Colonic mucosa (tissue), 4 donors: ENCODE measurements around the gene RETREG1. TPM values are rescaled to one million over a fixed set of nuclear protein-coding genes. Genes with fewer than 3 reads are reported as not detected.
"Not testable (repeated sequence)": the region's sequence is repeated elsewhere in the genome, so short reads cannot be mapped to it uniquely, and the experiment has no call there.

Experiments
- DNase-seq: peaks from one replicate; pipeline ENCODE4 v3.0.0-alpha.2; 2020
- H3K27ac ChIP-seq: fragments of 200-600 bp; one replicate; pipeline ENCODE4 v1.8.0; 2021
- H3K27me3 ChIP-seq: fragments of 200-600 bp; one replicate; pipeline ENCODE4 v1.8.0; 2021
- H3K36me3 ChIP-seq: fragments of 200-600 bp; one replicate; pipeline ENCODE4 v1.8.0; 2021
- H3K4me1 ChIP-seq: fragments of 200-600 bp; one replicate; pipeline ENCODE4 v1.8.0; 2021; ENCODE audit warnings: mild to moderate bottlenecking
- H3K4me3 ChIP-seq: fragments of 200-600 bp; one replicate; pipeline ENCODE4 v1.8.0; 2021
- H3K9ac ChIP-seq, 2 donors: one replicate each; pipeline ENCODE4 v1.7.0; 2013; ENCODE audit warnings: control low read depth in 2 of 2, low read depth in 2 of 2, low read length in 2 of 2
- H3K9me3 ChIP-seq: fragments of 200-600 bp; one replicate; pipeline ENCODE4 v1.8.0; 2021
- CTCF ChIP-seq: fragments of 200-600 bp; IDR thresholded peaks from one replicate; pipeline ENCODE4 v1.8.0; 2022; ENCODE audit warnings: antibody characterized with exemption, mild to moderate bottlenecking
- intact Hi-C: fragments of 100-400 bp; cut with DNase I; formaldehyde crosslinking; loops from one replicate; pipeline ENCODE4 v1.14.1; 2022
- total RNA-seq, 2 donors: library from RNA; stranded (reverse); fragmentation: NEBNext Ultra II Directional in 1 of 2; extraction: Animal tissue kit (Norgen Biotek cat#: 25700) in 1 of 2; gene quantifications; one replicate each; pipeline ENCODE4 v1.2.1, GENCODE V29; 2021
- donor health status: healthy.
- donor health status: DM: no; HTN: no; CAD: no.
- donor health status: DM: no; HTN: no; CAD: no.

RETREG1 gene
- total RNA-seq, 2 donors from 2014 or later, result 49.9 to 56.8 TPM

- no peaks in the 10 kb centered on the region for H3K36me3 ChIP-seq
- H3K27me3 ChIP-seq, result no peaks in the 10 kb centered on the region
- DNase-seq, result no peak
- H3K27ac ChIP-seq, result no peak overlapping the region
- H3K4me3 ChIP-seq, result no peak overlapping the region
- intact Hi-C loops, result no loop called here
- no peak for TF ChIP-seq CTCF
- no peaks in the 10 kb centered on the region for H3K9me3 ChIP-seq
- H3K9ac ChIP-seq, result no peak overlapping the region
- no peaks in the 10 kb centered on the region for H3K4me1 ChIP-seq
Observed at GRCh38 chr5:16547200-16547842, 69.5 kb downstream of the RETREG1 start.

- intact Hi-C loops, result no loop called here
- H3K9ac ChIP-seq, result no peak overlapping the region
- no peak overlapping the region for H3K4me3 ChIP-seq
- H3K9me3 ChIP-seq, result no peaks in the 10 kb centered on the region
- H3K36me3 ChIP-seq, result no peaks in the 10 kb centered on the region
- H3K27me3 ChIP-seq, result no peaks in the 10 kb centered on the region
- H3K27ac ChIP-seq, result no peak overlapping the region
- DNase-seq, result no peak
- TF ChIP-seq CTCF, result no peak
- H3K4me1 ChIP-seq, result no peaks in the 10 kb centered on the region
Observed at GRCh38 chr5:16546732-16547131, 70.1 kb downstream of the RETREG1 start.

DNA sequence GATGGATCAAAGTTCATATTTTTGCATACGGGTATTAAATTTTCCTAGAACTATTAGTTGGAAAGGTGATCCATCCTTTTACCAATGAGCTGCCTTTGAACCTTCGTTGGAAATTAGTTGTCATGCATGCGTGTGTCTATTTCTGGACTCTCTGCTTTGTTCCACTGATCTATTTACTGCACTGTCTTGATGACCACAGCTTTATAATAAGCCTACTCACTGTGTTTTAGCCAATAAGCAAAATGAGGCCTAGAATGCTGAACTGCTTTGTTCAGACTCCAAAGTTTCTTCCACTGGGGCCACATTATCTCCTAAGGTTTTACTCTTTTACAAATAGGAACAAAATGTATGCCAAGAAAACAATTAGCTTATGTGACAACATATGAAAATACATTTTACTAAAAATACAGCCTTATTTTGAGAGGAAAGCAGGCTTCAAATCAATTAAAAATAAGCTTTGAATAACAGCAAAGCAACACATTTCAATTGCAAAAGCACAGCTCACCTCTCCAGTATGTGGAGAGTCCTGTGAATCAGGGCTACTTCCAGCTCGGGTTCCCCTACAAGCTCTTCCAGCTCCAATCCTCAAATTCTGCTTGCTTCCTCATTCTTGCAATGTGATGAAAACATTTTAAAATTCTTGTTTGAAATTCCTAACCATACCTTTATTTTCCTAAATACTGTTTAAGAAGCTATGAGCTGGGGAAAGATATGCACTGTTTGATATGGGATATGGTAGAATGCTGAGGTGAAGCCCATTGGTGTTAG is 72.0 kb downstream of the RETREG1 start:
- Histone ChIP-seq H3K36me3 (no peaks in the 10 kb centered on the region), H3K9me3 (no peaks in the 10 kb centered on the region), H3K9ac (no peak overlapping the region), H3K4me3 (no peak overlapping the region), H3K27me3 (no peaks in the 10 kb centered on the region), H3K4me1 (no peaks in the 10 kb centered on the region), H3K27ac (no peak overlapping the region)
- no peak for TF ChIP-seq CTCF
- intact Hi-C loops, result no loop called here
- DNase-seq, result no peak

DNA sequence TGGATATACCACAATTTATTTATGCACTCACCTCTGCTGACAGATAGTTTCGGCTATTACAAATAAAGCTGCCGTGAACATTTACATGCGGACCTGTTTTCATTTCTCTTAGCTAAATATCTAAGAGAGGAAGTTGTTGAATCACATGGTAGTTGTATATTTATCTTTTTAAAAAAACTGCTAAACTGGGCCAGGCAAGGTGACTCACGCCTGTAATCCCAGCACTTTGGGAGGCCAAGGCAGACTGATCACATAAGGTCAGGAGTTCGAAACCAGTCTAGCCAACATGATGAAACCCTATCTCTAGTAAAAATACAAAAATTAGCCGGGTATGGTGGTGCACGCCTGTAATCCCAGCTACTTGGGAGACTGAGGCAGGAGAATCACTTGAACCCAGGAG is 73.6 kb downstream of the RETREG1 start:
- intact Hi-C loops, H3K9ac ChIP-seq, H3K4me1 ChIP-seq, H3K27me3 ChIP-seq, H3K36me3 ChIP-seq, H3K4me3 ChIP-seq, DNase-seq, H3K9me3 ChIP-seq: not testable (repeated sequence)
- H3K27ac ChIP-seq, result peak overlapping the region; percentile 69

DNA sequence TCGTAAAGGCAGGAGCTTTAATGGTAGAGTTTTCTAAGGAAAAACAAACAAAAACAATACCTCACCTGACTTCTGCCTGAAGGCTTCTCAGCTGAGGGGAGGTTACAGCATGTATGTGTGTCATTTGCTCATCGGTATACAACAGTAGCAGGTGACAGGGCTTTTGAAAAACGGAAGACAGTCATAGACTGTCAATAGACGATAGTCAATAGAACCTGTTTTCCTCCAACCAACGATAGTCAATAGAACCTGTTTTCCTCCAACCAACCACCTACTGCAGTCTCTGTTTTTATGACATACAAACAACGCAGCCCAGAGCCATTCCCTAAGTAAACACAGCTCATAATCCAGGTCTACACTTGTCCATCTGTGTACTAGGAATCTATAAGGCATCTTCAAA is 74.6 kb downstream of the RETREG1 start:
- peak overlapping the region; percentile 69 for H3K27ac ChIP-seq
- H3K9me3 ChIP-seq, result no peaks in the 10 kb centered on the region
- intact Hi-C loops, result no loop called here
- no peaks in the 10 kb centered on the region for H3K36me3 ChIP-seq
- peak; percentile 30 for DNase-seq
- H3K4me3 ChIP-seq, result no peak overlapping the region
- no peaks in the 10 kb centered on the region for H3K4me1 ChIP-seq
- no peak for TF ChIP-seq CTCF
- peak overlapping the region in 1 of 2 donors; percentile 66 for H3K9ac ChIP-seq
- no peaks in the 10 kb centered on the region for H3K27me3 ChIP-seq

- H3K9me3 ChIP-seq, H3K27me3 ChIP-seq, intact Hi-C loops, H3K4me1 ChIP-seq, H3K36me3 ChIP-seq, DNase-seq, H3K4me3 ChIP-seq: not testable (repeated sequence)
- peak overlapping the region; percentile 69 for H3K27ac ChIP-seq
- peak overlapping the region in 1 of 2 donors; percentile 66 for H3K9ac ChIP-seq
Observed at GRCh38 chr5:16541592-16541991, 75.2 kb downstream of the RETREG1 start.
